HG03103 (cell line): Measurements from ENCODE around the gene FOXP1.

Experiments
- ATAC-seq: cut with Tn5 transposase; IDR thresholded peaks from one replicate; pipeline ENCODE4 v1.9.1; 2021; ENCODE audit warnings: low read depth; ENCODE audit not compliant: unreplicated experiment

FOXP1 gene

GRCh38 chr3:71565976-71566375, 17.6 kb downstream of the FOXP1 start:
- ATAC-seq, result no peak

- ATAC-seq, result no peak
Observed at GRCh38 chr3:71565316-71565715, 18.2 kb downstream of the FOXP1 start.

GRCh38 chr3:71564361-71564760, 19.2 kb downstream of the FOXP1 start:
- peak; percentile 41 for ATAC-seq

GRCh38 chr3:71563827-71564226, 19.7 kb downstream of the FOXP1 start:
- peak; percentile 80 for ATAC-seq

GRCh38 chr3:71562938-71563337, 20.6 kb downstream of the FOXP1 start:
- no peak for ATAC-seq

- no peak for ATAC-seq
Observed at GRCh38 chr3:71560665-71561064, 22.9 kb downstream of the FOXP1 start.

GRCh38 chr3:71559578-71560162, 23.9 kb downstream of the FOXP1 start:
- no peak for ATAC-seq

GRCh38 chr3:71559021-71559420, 24.5 kb downstream of the FOXP1 start:
- no peak for ATAC-seq

- ATAC-seq, result no peak
Observed at GRCh38 chr3:71554649-71555048, 28.9 kb downstream of the FOXP1 start.

- no peak for ATAC-seq
Observed at GRCh38 chr3:71551311-71551919, 32.1 kb downstream of the FOXP1 start.

- no peak for ATAC-seq
Observed at GRCh38 chr3:71549951-71550350, 33.6 kb downstream of the FOXP1 start.

- ATAC-seq, result no peak
Observed at GRCh38 chr3:71548705-71549384, 34.7 kb downstream of the FOXP1 start.

GRCh38 chr3:71547249-71548198, 36.0 kb downstream of the FOXP1 start:
- no peak for ATAC-seq

- ATAC-seq, result no peak
Observed at GRCh38 chr3:71546821-71547220, 36.7 kb downstream of the FOXP1 start.

- no peak for ATAC-seq
Observed at GRCh38 chr3:71545330-71545729, 38.2 kb downstream of the FOXP1 start.

- ATAC-seq, result no peak
Observed at GRCh38 chr3:71543371-71544016, 40.0 kb downstream of the FOXP1 start.

GRCh38 chr3:71542521-71543370, 40.8 kb downstream of the FOXP1 start:
- no peak for ATAC-seq

- no peak for ATAC-seq
Observed at GRCh38 chr3:71541313-71541712, 42.2 kb downstream of the FOXP1 start.

- no peak for ATAC-seq
Observed at GRCh38 chr3:71537211-71537611, 46.3 kb downstream of the FOXP1 start.
